ENCODE results near the gene ASXL1. TPM values are rescaled to one million over a fixed set of nuclear protein-coding genes. Genes with fewer than 3 reads are reported as not detected.

The ASXL1 gene
- total and polyA plus RNA-seq, 2 experiments from 2014 or later, result 10.4 to 29.0 TPM

GRCh38 chr20:32455901-32456701, 98.0 kb downstream of the ASXL1 start:
- Histone ChIP-seq H3F3A (replicated peaks; ENCODE audit: low read depth) (0 out of 2 replicates have a peak, but pooled peaks cover 15% of the 10 kb centered on the region), H3K27ac (ENCODE audit: low read depth) (no peak overlapping the region), H3K36me3 (ENCODE audit: insufficient read depth) (peaks cover 4% of the 10 kb centered on the region; the same call in 1 of the 2 replicates), H3K4me2 (peak overlapping the region; percentile 92), H2AFZ (no peak overlapping the region), H4K20me1 (replicated peaks; ENCODE audit: insufficient read depth) (peaks cover 25% of the 10 kb centered on the region), H3K79me2 (replicated peaks; ENCODE audit: insufficient read depth) (0 out of 2 replicates have a peak, but pooled peaks cover 6% of the 10 kb centered on the region), H3K27me3 (ENCODE audit: insufficient read depth) (no peaks in the 10 kb centered on the region), H3K4me1 (ENCODE audit: insufficient read depth) (peaks cover 14% of the 10 kb centered on the region), H3K4me3 (peak overlapping the region; percentile 82; the same call in 1 of the 2 replicates), H3K9me2 (ENCODE audit: insufficient read depth) (no peaks in the 10 kb centered on the region)
- H3K4me1 Mint-ChIP-seq, result peaks cover 15% of the 10 kb centered on the region; the same call in 2 of the 3 replicates
- ATAC-seq, result no peak
- peaks cover 14% of the 10 kb centered on the region for H3K27me3 Mint-ChIP-seq (ENCODE audit: insufficient read depth, low read depth, poor library complexity)
- peaks cover 16% of the 10 kb centered on the region for H3K36me3 Mint-ChIP-seq (ENCODE audit: low read depth)
- DNase-seq (ENCODE audit: low spot score), result no peak
- H3K27ac Mint-ChIP-seq, result no peak overlapping the region
- TF ChIP-seq ZNF462 (CRISPR knock-in tag; IDR thresholded peaks at IDR 0.05), result no peak
- TF ChIP-seq STAT1 (IDR thresholded peaks at IDR 0.05; ENCODE audit: unreplicated experiment), result no peak
- TF ChIP-seq ZNF114 (CRISPR knock-in tag; IDR thresholded peaks at IDR 0.05), result no peak
- TF ChIP-seq NANOG (IDR thresholded peaks at IDR 0.05; ENCODE audit: borderline replicate concordance), result no peak
- TF ChIP-seq EZH2phosphoT487 (IDR thresholded peaks at IDR 0.05; ENCODE audit: unreplicated experiment), result no peak
- TF ChIP-seq REST (IDR thresholded peaks at IDR 0.05; ENCODE audit: unreplicated experiment), result no peak
- no peak for TF ChIP-seq POLR2AphosphoS5 (IDR thresholded peaks at IDR 0.05; ENCODE audit: low read depth)
- no peak for TF ChIP-seq EZH2 (IDR thresholded peaks at IDR 0.05; ENCODE audit: low read depth, unreplicated experiment)
- no peak for TF ChIP-seq CREB1 (CRISPR knock-in tag; IDR thresholded peaks at IDR 0.05; ENCODE audit: low read depth)
- no peak for TF ChIP-seq JUNB (IDR thresholded peaks at IDR 0.05; ENCODE audit: unreplicated experiment)
- no peak for TF ChIP-seq CTCF (conservative IDR thresholded peaks at IDR 0.05; ENCODE audit: low read depth in 2 of 2)
- no peak for TF ChIP-seq ZNF331 (CRISPR knock-in tag; IDR thresholded peaks at IDR 0.05; ENCODE audit: low read depth)
- TF ChIP-seq ETS1 (IDR thresholded peaks at IDR 0.05), result no peak
- H3K4me3 Mint-ChIP-seq, result peak overlapping the region; percentile 14; the same call in 1 of the 3 replicates
- H3K9me3 Mint-ChIP-seq, result no peaks in the 10 kb centered on the region

Data from GM23338 (cell line).